Neuronal stem cell (in vitro differentiated cells): ENCODE data around the gene AGAP1.

Experiments used
- DNase-seq: peaks from one replicate; pipeline ENCODE4 v3.0.0-alpha.2; 2013; ENCODE audit warnings: low spot score
- H2AFZ ChIP-seq: one replicate; pipeline ENCODE4 v1.6.1; 2013; ENCODE audit warnings: mild to moderate bottlenecking, low read length, inconsistent platforms
- H2AK5ac ChIP-seq: 2 replicates; pipeline ENCODE4 v1.6.1; 2013; ENCODE audit warnings: low read depth, mild to moderate bottlenecking, inconsistent platforms, low read length, moderate library complexity, mixed read lengths
- H2BK120ac ChIP-seq: 2 replicates; pipeline ENCODE4 v1.6.1; 2013; ENCODE audit warnings: low read depth, mild to moderate bottlenecking, inconsistent platforms, low read length, moderate library complexity, mixed read lengths
- H2BK12ac ChIP-seq: one replicate; pipeline ENCODE4 v1.6.1; 2013; ENCODE audit warnings: low read length, inconsistent platforms
- H2BK15ac ChIP-seq: 2 replicates; pipeline ENCODE4 v1.6.1; 2013; ENCODE audit warnings: mild to moderate bottlenecking, low read length, inconsistent platforms, mixed read lengths
- H2BK5ac ChIP-seq: one replicate; pipeline ENCODE4 v1.6.1; 2013; ENCODE audit warnings: inconsistent platforms, mild to moderate bottlenecking, low read length, moderate library complexity
- H3K14ac ChIP-seq: one replicate; pipeline ENCODE4 v1.6.1; 2013; ENCODE audit warnings: low read length, inconsistent platforms
- H3K18ac ChIP-seq: 2 replicates; pipeline ENCODE4 v1.6.1; 2013; ENCODE audit warnings: low read length, inconsistent platforms
- H3K23ac ChIP-seq: 2 replicates; pipeline ENCODE4 v1.6.1; 2013; ENCODE audit warnings: low read depth, mild to moderate bottlenecking, mixed read lengths, low read length, inconsistent platforms; ENCODE audit not compliant: poor library complexity
- H3K27ac ChIP-seq: replicated peaks from 3 replicates; pipeline ENCODE4 v1.5.1; 2013; ENCODE audit warnings: low read length, inconsistent platforms
- H3K27me3 ChIP-seq, 3 experiments: 2 replicates each; pipeline ENCODE4 v1.6.1; 2013; ENCODE audit warnings: low read length in 3 of 3, mild to moderate bottlenecking in 2 of 3, inconsistent platforms in 1 of 3, low read depth in 1 of 3, mixed read lengths in 1 of 3, moderate library complexity in 1 of 3; ENCODE audit not compliant: control insufficient read depth in 3 of 3, insufficient read depth in 3 of 3
- H3K36me3 ChIP-seq, 2 donors: replicated peaks in 1 of 2; 2 replicates each; pipeline ENCODE4 v1.6.1; 2013; ENCODE audit warnings: low read length in 2 of 2; ENCODE audit not compliant: control insufficient read depth in 2 of 2, insufficient read depth in 2 of 2
- H3K4ac ChIP-seq: 2 replicates; pipeline ENCODE4 v1.6.1; 2013; ENCODE audit warnings: inconsistent platforms, mild to moderate bottlenecking, low read length, moderate library complexity
- H3K4me1 ChIP-seq, 2 donors: 1 replicate in 1 of 2; 2 replicates in 1 of 2; pipeline ENCODE4 v1.6.1; 2013; ENCODE audit warnings: low read length in 2 of 2, low read depth in 1 of 2; ENCODE audit not compliant: control insufficient read depth in 2 of 2, insufficient read depth in 1 of 2
- H3K4me2 ChIP-seq: one replicate; pipeline ENCODE4 v1.6.1; 2013; ENCODE audit warnings: mild to moderate bottlenecking, low read length, inconsistent platforms; ENCODE audit not compliant: insufficient read depth, poor library complexity, severe bottlenecking
- H3K4me3 ChIP-seq, 2 donors: 2 replicates each; pipeline ENCODE4 v1.5.1; 2013; ENCODE audit warnings: low read length in 2 of 2, mild to moderate bottlenecking in 2 of 2, inconsistent platforms in 1 of 2, moderate library complexity in 1 of 2
- H3K79me1 ChIP-seq: one replicate; pipeline ENCODE4 v1.6.1; 2013; ENCODE audit warnings: low read depth, mild to moderate bottlenecking, inconsistent platforms, low read length, moderate library complexity
- H3K9ac ChIP-seq: one replicate; pipeline ENCODE4 v1.6.1; 2013; ENCODE audit warnings: mild to moderate bottlenecking, low read depth, low read length, inconsistent platforms; ENCODE audit not compliant: poor library complexity
- H3K9me3 ChIP-seq, 2 donors: replicated peaks in 1 of 2; 2 replicates each; pipeline versions ENCODE3 to v1.6.1; 2013; ENCODE audit warnings: low read length in 2 of 2, mild to moderate bottlenecking in 2 of 2, inconsistent platforms in 1 of 2, low read depth in 1 of 2, mixed read lengths in 1 of 2, moderate library complexity in 1 of 2; ENCODE audit not compliant: control insufficient read depth in 2 of 2, insufficient read depth in 1 of 2
- H4K8ac ChIP-seq: one replicate; pipeline ENCODE4 v1.6.1; 2013; ENCODE audit warnings: low read depth, mild to moderate bottlenecking, inconsistent platforms, low read length, moderate library complexity
- H4K91ac ChIP-seq: one replicate; pipeline ENCODE4 v1.6.1; 2013; ENCODE audit warnings: low read length, low read depth, mild to moderate bottlenecking, inconsistent platforms; ENCODE audit not compliant: poor library complexity
- WGBS, 2 donors: extraction: QIAGEN DNeasy Blood & Tissue Kit; methylation state at CpG; one replicate each; pipeline ENCODE4 v1.1.7; 2013; ENCODE audit warnings: missing lambda C conversion rate in 2 of 2, mixed read lengths in 1 of 2; ENCODE audit not compliant: insufficient read length in 2 of 2, insufficient replicate concordance in 1 of 2; ENCODE audit errors: extremely low coverage in 2 of 2; 5-methylcytosine and 5-hydroxymethylcytosine counted together

The AGAP1 gene

GRCh38 chr2:235634435-235635158, 140.8 kb downstream of the AGAP1 start:
- peaks cover 10% of the 10 kb centered on the region for H3K79me1 ChIP-seq
- H3K14ac ChIP-seq, result no peak overlapping the region
- no peak overlapping the region for H3K4me3 ChIP-seq
- H3K9me3 ChIP-seq, result peaks cover 2 to 5% of the 10 kb centered on the region in 2 donors
- H2BK5ac ChIP-seq, result no peak overlapping the region
- H2BK120ac ChIP-seq, result no peak overlapping the region
- H3K18ac ChIP-seq, result no peak overlapping the region
- no peak overlapping the region for H3K9ac ChIP-seq
- H3K27ac ChIP-seq, result no peak overlapping the region
- no peak overlapping the region for H3K4ac ChIP-seq
- no peak for DNase-seq
- WGBS, 2 donors, result no CpG with 5 or more reads among the region's 12 CpGs
- no peak overlapping the region for H3K23ac ChIP-seq
- H2AFZ ChIP-seq, result no peak overlapping the region
- no peak overlapping the region for H3K4me2 ChIP-seq
- no peak overlapping the region for H4K91ac ChIP-seq
- peaks cover 16 to 19% of the 10 kb centered on the region in 2 donors for H3K4me1 ChIP-seq
- H2BK12ac ChIP-seq, result no peak overlapping the region
- H3K36me3 ChIP-seq, result no peaks in the 10 kb centered on the region
- H3K27me3 ChIP-seq, result no peaks in the 10 kb centered on the region
- H2AK5ac ChIP-seq, result no peak overlapping the region
- no peak overlapping the region for H2BK15ac ChIP-seq
- no peak overlapping the region for H4K8ac ChIP-seq

- no peaks in the 10 kb centered on the region for H3K36me3 ChIP-seq
- peaks cover 2 to 5% of the 10 kb centered on the region in 2 donors for H3K9me3 ChIP-seq
- H3K4me1 ChIP-seq, result peaks cover 18 to 22% of the 10 kb centered on the region in 2 donors
- H3K23ac ChIP-seq, result no peak overlapping the region
- no peaks in the 10 kb centered on the region for H3K27me3 ChIP-seq
- no peak overlapping the region for H3K4me2 ChIP-seq
- H3K4ac ChIP-seq, result no peak overlapping the region
- H2BK12ac ChIP-seq, result no peak overlapping the region
- H2AK5ac ChIP-seq, result no peak overlapping the region
- H2BK15ac ChIP-seq, result no peak overlapping the region
- H3K79me1 ChIP-seq, result peaks cover 7% of the 10 kb centered on the region
- no peak overlapping the region for H3K27ac ChIP-seq
- peak overlapping the region; percentile 12 for H3K18ac ChIP-seq
- no peak overlapping the region for H4K8ac ChIP-seq
- H3K14ac ChIP-seq, result no peak overlapping the region
- H2AFZ ChIP-seq, result no peak overlapping the region
- no peak for DNase-seq
- H4K91ac ChIP-seq, result no peak overlapping the region
- no peak overlapping the region for H3K9ac ChIP-seq
- H2BK120ac ChIP-seq, result no peak overlapping the region
- no peak overlapping the region for H3K4me3 ChIP-seq
- WGBS, 2 donors, result no CpG with 5 or more reads among the region's 12 CpGs
- no peak overlapping the region for H2BK5ac ChIP-seq
These were observed 142.7 kb downstream of the AGAP1 start for GRCh38 chr2:235636546-235636945.

GRCh38 chr2:235637896-235638295, 144.1 kb downstream of the AGAP1 start:
- Histone ChIP-seq H2AFZ (no peak overlapping the region), H3K9ac (no peak overlapping the region), H3K14ac (no peak overlapping the region), H2BK5ac (no peak overlapping the region), H3K9me3 (peaks cover 0 to 2% of the 10 kb centered on the region in 2 donors), H3K4me1 (peaks cover 18 to 25% of the 10 kb centered on the region in 2 donors), H4K8ac (no peak overlapping the region), H3K36me3 (no peaks in the 10 kb centered on the region), H3K27ac (no peak overlapping the region), H2BK120ac (no peak overlapping the region), H4K91ac (no peak overlapping the region), H3K23ac (no peak overlapping the region), H2BK12ac (no peak overlapping the region), H3K4me2 (no peak overlapping the region), H3K4me3 (no peak overlapping the region), H3K79me1 (peaks cover 4% of the 10 kb centered on the region), H3K18ac (peak overlapping the region; percentile 38), H3K27me3 (no peaks in the 10 kb centered on the region), H2BK15ac (no peak overlapping the region), H3K4ac (no peak overlapping the region), H2AK5ac (no peak overlapping the region)
- no CpG with 5 or more reads among the region's 7 CpGs for WGBS, 2 donors
- DNase-seq, result no peak

GRCh38 chr2:235638541-235639427, 144.9 kb downstream of the AGAP1 start:
- no peak overlapping the region for H3K9ac ChIP-seq
- no peak overlapping the region for H2AFZ ChIP-seq
- H3K4me3 ChIP-seq, result no peak overlapping the region
- no peak overlapping the region for H3K23ac ChIP-seq
- peaks cover 4% of the 10 kb centered on the region for H3K79me1 ChIP-seq
- H2BK15ac ChIP-seq, result no peak overlapping the region
- H3K4me1 ChIP-seq, result peaks cover 18 to 25% of the 10 kb centered on the region in 2 donors
- H3K18ac ChIP-seq, result peak overlapping the region; percentile 42
- H4K8ac ChIP-seq, result no peak overlapping the region
- no peak overlapping the region for H3K27ac ChIP-seq
- no peak overlapping the region for H2BK12ac ChIP-seq
- no peaks in the 10 kb centered on the region for H3K36me3 ChIP-seq
- H3K4ac ChIP-seq, result no peak overlapping the region
- no peak overlapping the region for H2BK5ac ChIP-seq
- DNase-seq, result no peak
- no peaks in the 10 kb centered on the region for H3K9me3 ChIP-seq
- H3K27me3 ChIP-seq, result no peaks in the 10 kb centered on the region
- H3K14ac ChIP-seq, result no peak overlapping the region
- no peak overlapping the region for H4K91ac ChIP-seq
- H2AK5ac ChIP-seq, result no peak overlapping the region
- no CpG with 5 or more reads among the region's 12 CpGs for WGBS, 2 donors
- H2BK120ac ChIP-seq, result no peak overlapping the region
- no peak overlapping the region for H3K4me2 ChIP-seq
